K562 (cell line): Measurements from ENCODE around the gene ARPC4.

Experiments used
- CEBPB ChIP-seq: fragments of 450-650 bp; IDR thresholded peaks from 2 replicates; pipeline ENCODE4 v1.6.1; 2016; ENCODE audit warnings: missing genetic modification characterization, missing compliant biosample characterization
- FOXA1 ChIP-seq: fragments of 450-650 bp; IDR thresholded peaks from 2 replicates; pipeline ENCODE4 v1.6.1; 2016; ENCODE audit warnings: mild to moderate bottlenecking, borderline replicate concordance
- HDAC8 ChIP-seq: fragments of 450-650 bp; IDR thresholded peaks from 2 replicates; pipeline ENCODE4 v1.6.1; 2016; ENCODE audit warnings: mild to moderate bottlenecking, missing genetic modification characterization, moderate library complexity, missing compliant biosample characterization
- MXI1 ChIP-seq: IDR thresholded peaks from 2 replicates; pipeline ENCODE4 v1.6.1; 2011; ENCODE audit warnings: low read depth, mild to moderate bottlenecking, improper control_type of control experiment, low read length
- PHF21A ChIP-seq: fragments of 450-650 bp; IDR thresholded peaks from 2 replicates; pipeline ENCODE4 v1.6.1; 2017; ENCODE audit warnings: low read depth, borderline replicate concordance
- POLR2A ChIP-seq: fragments of 450-650 bp; conservative IDR thresholded peaks from 2 replicates; pipeline ENCODE4 v1.6.1; 2016
- POLR2AphosphoS2 ChIP-seq: IDR thresholded peaks from 2 replicates; pipeline ENCODE4 v1.6.1; 2012; ENCODE audit warnings: low read length, improper control_type of control experiment
- SP1 ChIP-seq: sonication (generic); formaldehyde crosslinking; IDR thresholded peaks from 2 replicates; pipeline ENCODE4 v1.8.1; 2022; ENCODE audit warnings: mild to moderate bottlenecking, missing genetic modification reagents
- SRF ChIP-seq, 2 experiments: fragments of 250-450, 450-650 bp in 1 of 2; sonication (Bioruptor Pico) in 1 of 2; sonication (generic) in 1 of 2; formaldehyde crosslinking; IDR thresholded peaks; 2 replicates each; pipeline versions ENCODE4 v1.5.0 to v1.5.1; 2020 to 2022; ENCODE audit warnings: mild to moderate bottlenecking in 1 of 2, missing genetic modification reagents in 1 of 2
- THRA ChIP-seq: fragments of 450-650 bp; IDR thresholded peaks from 2 replicates; pipeline ENCODE4 v1.6.1; 2017; ENCODE audit warnings: mild to moderate bottlenecking, moderate library complexity
- ZNF277 ChIP-seq: fragments of 250-450 bp; sonication (Bioruptor Pico); IDR thresholded peaks from 2 replicates; pipeline ENCODE4 v1.8.0; 2022; ENCODE audit warnings: inconsistent platforms, mild to moderate bottlenecking, moderate library complexity, borderline replicate concordance
- ZNF717 ChIP-seq: fragments of 250-450 bp; sonication (Bioruptor Pico); IDR thresholded peaks from 2 replicates; pipeline ENCODE4 v1.5.0; 2021
- TF ChIP-seq, protein P1 (sequence below): sonication (generic); formaldehyde crosslinking; IDR thresholded peaks from 2 replicates; pipeline ENCODE4 v1.9.0; 2022; ENCODE audit warnings: mild to moderate bottlenecking, missing genetic modification reagents
- TF ChIP-seq, protein P2 (sequence below), 3 experiments: IDR thresholded peaks in 2 of 3; conservative IDR thresholded peaks in 1 of 3; 2 replicates each; pipeline ENCODE4 v1.5.1; 2011 to 2012; ENCODE audit warnings: low read length in 3 of 3, mild to moderate bottlenecking in 3 of 3, control low read depth in 2 of 3, improper control_type of control experiment in 1 of 3, inconsistent platforms in 1 of 3, low read depth in 1 of 3, mixed read lengths in 1 of 3, moderate library complexity in 1 of 3; ENCODE audit not compliant: insufficient read depth in 2 of 3

DNA sequence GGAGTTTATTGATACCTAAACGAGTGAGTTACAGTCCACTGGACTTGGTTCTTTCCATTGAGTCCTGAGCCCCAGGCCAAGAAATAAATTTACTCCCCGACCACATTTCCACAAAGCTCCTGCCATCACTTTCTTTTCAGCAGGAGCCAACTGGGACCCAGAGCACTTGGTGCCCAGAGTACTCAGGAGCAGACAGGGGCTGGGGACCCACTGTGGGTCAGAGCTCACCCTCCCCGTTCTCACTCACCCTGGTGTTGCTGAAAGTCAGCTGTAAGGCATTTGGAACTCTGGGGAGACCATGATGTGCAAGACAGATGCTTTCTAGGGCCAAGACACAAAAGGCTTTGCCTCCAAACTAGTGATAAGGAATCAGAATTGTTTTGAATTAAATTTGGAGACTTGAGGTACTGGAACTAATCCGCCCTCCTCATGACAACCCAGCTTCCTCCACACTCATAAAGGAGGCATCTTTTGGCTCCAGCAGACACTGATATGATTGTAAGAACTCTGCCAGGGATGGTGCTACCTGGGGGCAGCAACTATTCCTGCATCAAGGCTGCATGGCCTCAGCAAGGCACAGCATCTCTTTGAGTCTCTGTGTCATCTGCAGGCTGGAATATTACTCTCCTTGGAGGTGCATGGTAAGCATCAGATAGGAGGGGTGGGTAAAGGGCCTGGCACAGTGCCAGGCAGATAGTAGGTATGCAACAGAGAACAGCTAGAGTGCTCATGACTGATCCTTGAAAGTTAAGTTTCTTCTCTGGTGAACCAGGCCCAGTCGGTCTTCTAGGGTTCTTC lies 15.8 kb upstream of the ARPC4 start:
- TF ChIP-seq SRF (CRISPR knock-in tag; IDR thresholded peaks at IDR 0.05) (no peak), ZNF717 (no peak), PHF21A (no peak), POLR2A (no peak), SP1 (CRISPR knock-in tag) (no peak), MXI1 (no peak), FOXA1 (no peak), ZNF277 (CRISPR knock-in tag) (no peak), POLR2AphosphoS2 (no peak), HDAC8 (tag) (no peak), THRA (no peak), CEBPB (tag) (no peak)
- TF ChIP-seq, protein P1, sequence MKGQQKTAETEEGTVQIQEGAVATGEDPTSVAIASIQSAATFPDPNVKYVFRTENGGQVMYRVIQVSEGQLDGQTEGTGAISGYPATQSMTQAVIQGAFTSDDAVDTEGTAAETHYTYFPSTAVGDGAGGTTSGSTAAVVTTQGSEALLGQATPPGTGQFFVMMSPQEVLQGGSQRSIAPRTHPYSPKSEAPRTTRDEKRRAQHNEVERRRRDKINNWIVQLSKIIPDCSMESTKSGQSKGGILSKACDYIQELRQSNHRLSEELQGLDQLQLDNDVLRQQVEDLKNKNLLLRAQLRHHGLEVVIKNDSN (CRISPR knock-in tag) = no peak
- TF ChIP-seq, protein P2, sequence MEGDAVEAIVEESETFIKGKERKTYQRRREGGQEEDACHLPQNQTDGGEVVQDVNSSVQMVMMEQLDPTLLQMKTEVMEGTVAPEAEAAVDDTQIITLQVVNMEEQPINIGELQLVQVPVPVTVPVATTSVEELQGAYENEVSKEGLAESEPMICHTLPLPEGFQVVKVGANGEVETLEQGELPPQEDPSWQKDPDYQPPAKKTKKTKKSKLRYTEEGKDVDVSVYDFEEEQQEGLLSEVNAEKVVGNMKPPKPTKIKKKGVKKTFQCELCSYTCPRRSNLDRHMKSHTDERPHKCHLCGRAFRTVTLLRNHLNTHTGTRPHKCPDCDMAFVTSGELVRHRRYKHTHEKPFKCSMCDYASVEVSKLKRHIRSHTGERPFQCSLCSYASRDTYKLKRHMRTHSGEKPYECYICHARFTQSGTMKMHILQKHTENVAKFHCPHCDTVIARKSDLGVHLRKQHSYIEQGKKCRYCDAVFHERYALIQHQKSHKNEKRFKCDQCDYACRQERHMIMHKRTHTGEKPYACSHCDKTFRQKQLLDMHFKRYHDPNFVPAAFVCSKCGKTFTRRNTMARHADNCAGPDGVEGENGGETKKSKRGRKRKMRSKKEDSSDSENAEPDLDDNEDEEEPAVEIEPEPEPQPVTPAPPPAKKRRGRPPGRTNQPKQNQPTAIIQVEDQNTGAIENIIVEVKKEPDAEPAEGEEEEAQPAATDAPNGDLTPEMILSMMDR (IDR thresholded peaks at IDR 0.05 in 2 of 3, conservative IDR thresholded peaks at IDR 0.05 in 1 of 3; ENCODE audit: insufficient read depth in 2 of 3, low read depth in 1 of 3, low read length in 3 of 3) = no peak
